ENCODE measurements around the gene TRIM32. TPM values are rescaled to one million over a fixed set of nuclear protein-coding genes. Genes with fewer than 3 reads are reported as not detected.
A peak's percentile ranks its signal among the peaks of the same experiment; 100 is the strongest.

The TRIM32 gene
- total and polyA plus RNA-seq, 2 donors (not counting 1 experiment from before 2014, with no cell fraction given), result 3.6 to 14.1 TPM

DNA sequence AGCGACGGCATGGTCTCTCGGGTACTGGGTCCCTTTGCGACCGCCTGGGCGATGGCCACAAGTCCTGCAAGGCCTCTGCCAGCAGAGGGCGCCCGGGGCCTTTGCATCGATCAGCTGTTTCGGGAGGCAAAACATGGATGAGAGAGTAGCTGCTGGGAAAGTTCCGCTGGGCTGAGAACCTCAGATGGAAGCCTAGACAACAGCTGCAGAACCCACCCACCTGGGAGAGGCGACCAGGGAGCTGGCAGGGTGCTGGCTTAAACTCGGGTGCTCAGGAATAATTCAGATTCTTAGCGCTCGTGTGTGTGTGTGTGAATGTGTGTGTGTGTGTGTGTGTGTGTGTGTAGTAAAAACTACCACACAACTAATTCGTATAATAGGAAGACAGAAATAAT, 50.0 kb downstream of the TRIM32 start:
- Mint-ChIP-seq H3K4me1 (peaks cover 2% of the 10 kb centered on the region), H3K9me3 (ENCODE audit: insufficient read depth) (no peaks in the 10 kb centered on the region), H3K27me3 (peaks cover 21% of the 10 kb centered on the region), H3K4me3 (no peak overlapping the region), H3K27ac (no peak overlapping the region)
- no peak overlapping the region for H3K4me3 ChIP-seq (ENCODE audit: control extremely low read depth in 1 of 5, extremely low read depth in 1 of 5, insufficient read depth in 1 of 5, low read depth in 2 of 5, low read length in 4 of 5)
- ChIA-PET CTCF (interaction anchor here (0.9 to 1.7 kb wide), 6 partner anchors 8 to 122 kb away, joined by 3 to 13 read pairs (median 4); no protein-coding TSS in a partner anchor), POLR2A (no interaction called here)
- no peaks in the 10 kb centered on the region for H3K4me1 ChIP-seq (ENCODE audit: control insufficient read depth in 2 of 2, insufficient read depth in 2 of 2, low read length in 2 of 2)
- peaks cover 0 to 13% (median 2%) of the 10 kb centered on the region in 4 experiments for H3K27me3 ChIP-seq (replicated peaks in 1 of 4; ENCODE audit: control extremely low read depth in 1 of 4, control insufficient read depth in 3 of 4, insufficient read depth in 4 of 4, low read length in 3 of 4)
- no peaks in the 10 kb centered on the region for H3K9me3 ChIP-seq (ENCODE audit: control extremely low read depth in 1 of 3, control insufficient read depth in 2 of 3, insufficient read depth in 1 of 3, low read length in 2 of 3)
- H3K36me3 ChIP-seq (replicated peaks in 1 of 2; ENCODE audit: control extremely low read depth in 1 of 2, control insufficient read depth in 1 of 2, extremely low read depth in 1 of 2, insufficient read depth in 2 of 2, low read length in 1 of 2), result no peaks in the 10 kb centered on the region
- DNase-seq (peak; percentile 37), ATAC-seq (ENCODE audit: low read depth) (peak; percentile 24)
- WGBS (ENCODE audit: insufficient coverage), result 6% methylated on average over 11 of the region's 16 CpGs
- H3K27ac ChIP-seq (ENCODE audit: low read length in 2 of 2), result no peak overlapping the region
- H4K20me1 ChIP-seq (ENCODE audit: control insufficient read depth, insufficient read depth, low read length, poor library complexity, severe bottlenecking), result no peaks in the 10 kb centered on the region
- no peak overlapping the region for H3K4me2 ChIP-seq (replicated peaks; ENCODE audit: low read depth, low read length, poor library complexity, severe bottlenecking)
- intact Hi-C loops (cut with micrococcal nuclease), result no loop called here
- H3K9ac ChIP-seq (ENCODE audit: low read length), result no peak overlapping the region
- no peak for TF ChIP-seq EZH2 (IDR thresholded peaks at IDR 0.05; ENCODE audit: borderline replicate concordance, insufficient read depth, low read depth, low read length, poor library complexity, severe bottlenecking)
- TF ChIP-seq, protein P1, sequence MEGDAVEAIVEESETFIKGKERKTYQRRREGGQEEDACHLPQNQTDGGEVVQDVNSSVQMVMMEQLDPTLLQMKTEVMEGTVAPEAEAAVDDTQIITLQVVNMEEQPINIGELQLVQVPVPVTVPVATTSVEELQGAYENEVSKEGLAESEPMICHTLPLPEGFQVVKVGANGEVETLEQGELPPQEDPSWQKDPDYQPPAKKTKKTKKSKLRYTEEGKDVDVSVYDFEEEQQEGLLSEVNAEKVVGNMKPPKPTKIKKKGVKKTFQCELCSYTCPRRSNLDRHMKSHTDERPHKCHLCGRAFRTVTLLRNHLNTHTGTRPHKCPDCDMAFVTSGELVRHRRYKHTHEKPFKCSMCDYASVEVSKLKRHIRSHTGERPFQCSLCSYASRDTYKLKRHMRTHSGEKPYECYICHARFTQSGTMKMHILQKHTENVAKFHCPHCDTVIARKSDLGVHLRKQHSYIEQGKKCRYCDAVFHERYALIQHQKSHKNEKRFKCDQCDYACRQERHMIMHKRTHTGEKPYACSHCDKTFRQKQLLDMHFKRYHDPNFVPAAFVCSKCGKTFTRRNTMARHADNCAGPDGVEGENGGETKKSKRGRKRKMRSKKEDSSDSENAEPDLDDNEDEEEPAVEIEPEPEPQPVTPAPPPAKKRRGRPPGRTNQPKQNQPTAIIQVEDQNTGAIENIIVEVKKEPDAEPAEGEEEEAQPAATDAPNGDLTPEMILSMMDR (IDR thresholded peaks at IDR 0.05), result peak; percentile 57
- no peak overlapping the region for H2AFZ ChIP-seq (ENCODE audit: insufficient read depth, low read depth, low read length, poor library complexity, severe bottlenecking)
- no peaks in the 10 kb centered on the region for H3K79me2 ChIP-seq (ENCODE audit: control insufficient read depth, insufficient read depth, low read length)

DNA sequence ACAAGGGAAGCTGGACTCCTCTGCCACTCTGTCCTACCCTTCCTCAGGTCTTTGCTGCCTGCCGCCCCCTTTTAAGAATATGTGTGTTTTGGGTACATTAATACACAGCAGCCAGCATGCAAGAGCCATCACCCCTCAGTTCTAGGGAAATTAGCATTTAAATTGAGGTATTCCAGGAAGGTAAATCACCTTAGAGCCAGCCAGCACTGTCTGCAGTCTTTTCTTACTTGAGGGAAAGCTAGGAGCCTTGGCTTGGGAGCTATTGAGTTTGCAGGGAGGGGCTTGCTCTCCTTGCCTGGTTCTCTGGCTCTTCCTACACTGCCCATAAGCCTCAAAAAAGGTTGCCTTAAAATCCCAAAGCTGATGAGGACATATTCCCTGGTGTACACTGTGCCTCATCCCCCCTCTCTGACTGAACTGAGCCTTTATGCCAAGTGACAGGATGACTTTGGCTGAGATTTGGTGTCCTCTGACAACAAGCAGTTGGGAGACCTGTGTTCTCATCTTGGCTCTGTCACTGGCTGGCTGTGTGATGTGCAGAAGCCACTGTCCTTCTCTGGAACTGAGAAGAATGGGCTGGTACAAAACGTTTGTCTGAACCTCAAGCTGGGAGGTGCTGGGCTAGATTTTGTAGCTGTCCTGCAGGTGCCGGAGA, 54.1 kb downstream of the TRIM32 start:
- Histone ChIP-seq H3K27ac (ENCODE audit: low read length in 2 of 2) (no peak overlapping the region), H4K20me1 (ENCODE audit: control insufficient read depth, insufficient read depth, low read length, poor library complexity, severe bottlenecking) (no peaks in the 10 kb centered on the region), H3K9ac (ENCODE audit: low read length) (no peak overlapping the region), H3K36me3 (replicated peaks in 1 of 2; ENCODE audit: control extremely low read depth in 1 of 2, control insufficient read depth in 1 of 2, extremely low read depth in 1 of 2, insufficient read depth in 2 of 2, low read length in 1 of 2) (no peaks in the 10 kb centered on the region), H3K4me1 (ENCODE audit: control insufficient read depth in 2 of 2, insufficient read depth in 2 of 2, low read length in 2 of 2) (no peaks in the 10 kb centered on the region), H3K27me3 (replicated peaks in 1 of 4; ENCODE audit: control extremely low read depth in 1 of 4, control insufficient read depth in 3 of 4, insufficient read depth in 4 of 4, low read length in 3 of 4) (peaks cover 0 to 5% (median 2%) of the 10 kb centered on the region in 4 experiments), H3K4me3 (ENCODE audit: control extremely low read depth in 1 of 5, extremely low read depth in 1 of 5, insufficient read depth in 1 of 5, low read depth in 2 of 5, low read length in 4 of 5) (no peak overlapping the region), H3K4me2 (replicated peaks; ENCODE audit: low read depth, low read length, poor library complexity, severe bottlenecking) (no peak overlapping the region), H3K9me3 (ENCODE audit: control extremely low read depth in 1 of 3, control insufficient read depth in 2 of 3, insufficient read depth in 1 of 3, low read length in 2 of 3) (no peaks in the 10 kb centered on the region), H3K79me2 (ENCODE audit: control insufficient read depth, insufficient read depth, low read length) (no peaks in the 10 kb centered on the region), H2AFZ (ENCODE audit: insufficient read depth, low read depth, low read length, poor library complexity, severe bottlenecking) (no peak overlapping the region)
- Mint-ChIP-seq H3K4me1 (peaks cover 2% of the 10 kb centered on the region), H3K27ac (no peak overlapping the region), H3K4me3 (no peak overlapping the region), H3K9me3 (ENCODE audit: insufficient read depth) (no peaks in the 10 kb centered on the region), H3K27me3 (no peaks in the 10 kb centered on the region)
- TF ChIP-seq, protein P1 (IDR thresholded peaks at IDR 0.05), result no peak
- no peak for TF ChIP-seq EZH2 (IDR thresholded peaks at IDR 0.05; ENCODE audit: borderline replicate concordance, insufficient read depth, low read depth, low read length, poor library complexity, severe bottlenecking)
- intact Hi-C loops (cut with micrococcal nuclease), result no loop called here
- DNase-seq, result no peak
- 75% methylated on average over 2 of the region's 3 CpGs for WGBS (ENCODE audit: insufficient coverage)
- ChIA-PET CTCF (no interaction called here), POLR2A (no interaction called here)
- no peak for ATAC-seq (ENCODE audit: low read depth)
